AG04450 (cell line): ENCODE results near the gene RANBP17. TPM values are rescaled to one million over a fixed set of nuclear protein-coding genes. Genes with fewer than 3 reads are reported as not detected.

Experiments used
- CTCF ChIA-PET: fragments of 300-600, 350-600 bp; formaldehyde crosslinking; extraction: SDS; loops from one replicate; lab custom pipeline; 2022; ENCODE audit warnings: antibody characterized with exemption, inconsistent platforms; lab: Charles Lee
- POLR2A ChIA-PET: fragments of 350-600 bp; formaldehyde crosslinking; extraction: SDS; loops from one replicate; lab custom pipeline; 2021; ENCODE audit warnings: antibody characterized with exemption, inconsistent platforms; lab: Yijun Ruan, JAX
- DNase-seq: peaks from one replicate; pipeline ENCODE4 v3.0.0-alpha.2; 2011; ENCODE audit warnings: low read depth, low spot score
- H3K27ac ChIP-seq: one replicate; pipeline ENCODE4 v1.5.1; 2012; ENCODE audit warnings: low read depth, low read length, control low read depth
- H3K27me3 ChIP-seq: one replicate; pipeline ENCODE4 v1.6.0; 2012; ENCODE audit warnings: low read length; ENCODE audit not compliant: control insufficient read depth, insufficient read depth
- H3K4me3 ChIP-seq: 2 replicates; pipeline ENCODE4 v1.5.1; 2011; ENCODE audit warnings: mild to moderate bottlenecking, low read depth, low read length, control low read depth
- H3K9me3 ChIP-seq: 2 replicates; pipeline ENCODE4 v1.5.1; 2012; ENCODE audit warnings: low read length; ENCODE audit not compliant: control insufficient read depth, insufficient read depth
- polyA plus RNA-seq: library from polyadenylated mRNA; depleted of rRNA; stranded (reverse); fragments of >200 nt; gene quantifications from 2 replicates; pipeline ENCODE4 v1.2.3, GENCODE V29; 2011; rRNA removed
- small RNA-seq: library from RNA; depleted of rRNA; stranded (forward); fragments of <200 nt; gene quantifications from one replicate; pipeline ENCODE3, GENCODE V24; 2012; ENCODE audit warnings: low read depth; ENCODE audit not compliant: insufficient read length
- TF ChIP-seq, protein P1 (sequence below): IDR thresholded peaks from 2 replicates; pipeline ENCODE4 v1.5.1; 2011; ENCODE audit warnings: low read depth, low read length, control low read depth, inconsistent platforms

The RANBP17 gene
- polyA plus RNA-seq, 1 experiment, result 11.6 TPM

DNA sequence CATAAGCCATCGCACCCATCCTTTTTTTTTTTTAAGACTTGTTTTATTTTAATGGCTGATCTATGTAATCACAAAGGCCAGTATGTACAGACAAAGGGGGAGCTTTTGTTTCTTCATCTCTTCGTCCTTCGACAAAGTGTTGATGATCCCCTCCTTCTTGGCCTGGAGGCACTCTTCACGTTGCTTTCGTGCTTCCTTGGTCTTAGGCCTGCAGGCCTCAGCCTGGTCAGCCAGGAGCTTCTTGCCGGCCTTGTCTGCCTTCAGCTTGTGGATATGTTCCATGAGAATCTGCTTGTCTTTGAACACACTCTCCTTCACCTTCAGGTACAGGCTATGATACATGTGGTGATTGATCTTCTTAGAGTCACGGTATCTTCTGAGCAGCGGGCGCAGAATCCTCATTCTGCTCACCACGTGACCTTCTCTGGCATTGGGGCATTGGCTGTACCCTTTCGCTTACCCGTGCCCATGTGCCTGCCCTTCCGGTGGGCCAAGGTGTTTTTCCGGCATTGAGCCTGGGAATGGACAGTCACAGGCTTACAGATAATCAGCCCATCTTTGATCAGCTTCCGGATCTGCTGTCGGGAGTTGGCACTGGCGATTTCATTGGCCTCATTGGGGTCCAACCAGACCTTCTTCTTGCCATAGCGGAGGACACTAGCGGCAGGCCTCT lies 483.3 kb downstream of the RANBP17 start:
- H3K4me3 ChIP-seq, result no peak overlapping the region
- TF ChIP-seq, protein P1, sequence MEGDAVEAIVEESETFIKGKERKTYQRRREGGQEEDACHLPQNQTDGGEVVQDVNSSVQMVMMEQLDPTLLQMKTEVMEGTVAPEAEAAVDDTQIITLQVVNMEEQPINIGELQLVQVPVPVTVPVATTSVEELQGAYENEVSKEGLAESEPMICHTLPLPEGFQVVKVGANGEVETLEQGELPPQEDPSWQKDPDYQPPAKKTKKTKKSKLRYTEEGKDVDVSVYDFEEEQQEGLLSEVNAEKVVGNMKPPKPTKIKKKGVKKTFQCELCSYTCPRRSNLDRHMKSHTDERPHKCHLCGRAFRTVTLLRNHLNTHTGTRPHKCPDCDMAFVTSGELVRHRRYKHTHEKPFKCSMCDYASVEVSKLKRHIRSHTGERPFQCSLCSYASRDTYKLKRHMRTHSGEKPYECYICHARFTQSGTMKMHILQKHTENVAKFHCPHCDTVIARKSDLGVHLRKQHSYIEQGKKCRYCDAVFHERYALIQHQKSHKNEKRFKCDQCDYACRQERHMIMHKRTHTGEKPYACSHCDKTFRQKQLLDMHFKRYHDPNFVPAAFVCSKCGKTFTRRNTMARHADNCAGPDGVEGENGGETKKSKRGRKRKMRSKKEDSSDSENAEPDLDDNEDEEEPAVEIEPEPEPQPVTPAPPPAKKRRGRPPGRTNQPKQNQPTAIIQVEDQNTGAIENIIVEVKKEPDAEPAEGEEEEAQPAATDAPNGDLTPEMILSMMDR, result no peak
- POLR2A ChIA-PET, result no interaction called here
- peaks cover 5% of the 10 kb centered on the region for H3K27me3 ChIP-seq
- H3K9me3 ChIP-seq, result no peaks in the 10 kb centered on the region
- CTCF ChIA-PET, result interaction anchor here (4.5 to 15.3 kb wide), 2 partner anchors 134 to 535 kb away, joined by 26 to 387 read pairs; no protein-coding TSS in a partner anchor
- H3K27ac ChIP-seq, result no peak overlapping the region
- DNase-seq, result no peak

Small RNA genes lying within 50 kb of the gene (small RNA-seq; reads per million reads assigned to genes)
- gene AC091980.1, result not detected

Other genes with a start within 250 kb of the RANBP17 start
- not detected in 2 replicates for gene GABRP, start 78.3 kb upstream of the RANBP17 start, polyA plus RNA-seq